GM12891 (cell line): ENCODE measurements around the gene LVRN.

Experiments used
- DNase-seq: peaks from one replicate; pipeline ENCODE4 v3.0.0; 2011; ENCODE audit warnings: low spot score; ENCODE audit not compliant: insufficient read length
- FAIRE-seq: peaks from 2 replicates; lab custom pipeline; 2011; peaks lifted over from hg19 to GRCh38; lab: Jason Lieb, UNC
- POU2F2 ChIP-seq: IDR thresholded peaks from 2 replicates; pipeline ENCODE4 v1.6.1; 2011; ENCODE audit warnings: low read depth, mild to moderate bottlenecking, control low read depth, low read length, moderate library complexity
- SPI1 ChIP-seq: IDR thresholded peaks from 2 replicates; pipeline ENCODE4 v1.6.1; 2011; ENCODE audit warnings: low read depth, low read length, control low read depth
- TAF1 ChIP-seq: IDR thresholded peaks from 2 replicates; pipeline ENCODE4 v1.6.1; 2011; ENCODE audit warnings: low read depth, low read length, control low read depth

Gene LVRN

GRCh38 chr5:116076496-116076895 is 114.2 kb downstream of the LVRN start:
- DNase-seq (peak; percentile 26), FAIRE-seq (peak; percentile 89)
- TF ChIP-seq TAF1 = peak; percentile 31; the same call in 1 of the 2 replicates
- no peak for TF ChIP-seq POU2F2
- peak; percentile 56 for TF ChIP-seq SPI1
